Tibial artery (tissue), 4 donors: ENCODE measurements around the gene PTPRN2.
A peak's percentile ranks its signal among the peaks of the same experiment; 100 is the strongest.

Experiments used
- DNase-seq, 2 donors: peaks; one replicate each; pipeline ENCODE4 v3.0.0-alpha.2; 2019
- H3K27ac ChIP-seq, 2 donors: fragments of 200-600 bp; sonication (generic) in 1 of 2; 1 replicate in 1 of 2; 2 replicates in 1 of 2; pipeline ENCODE4 v1.5.1; 2018 to 2019; ENCODE audit warnings: mild to moderate bottlenecking in 1 of 2
- H3K27me3 ChIP-seq, 2 donors: fragments of 200-600 bp; sonication (generic) in 1 of 2; one replicate each; pipeline versions ENCODE4 v1.5.1 to v1.6.0; 2016 to 2019
- H3K36me3 ChIP-seq, 3 donors: fragments of 200-600 bp; sonication (generic) in 2 of 3; one replicate each; pipeline ENCODE4 v1.5.1; 2016 to 2019; ENCODE audit warnings: mild to moderate bottlenecking in 2 of 3
- H3K4me1 ChIP-seq, 4 donors: fragments of 200-600 bp; sonication (generic) in 2 of 4; 1 replicate in 3 of 4; 2 replicates in 1 of 4; pipeline ENCODE4 v1.5.1; 2016 to 2019
- H3K4me3 ChIP-seq, 2 donors: fragments of 200-600 bp; sonication (generic) in 1 of 2; 1 replicate in 1 of 2; 2 replicates in 1 of 2; pipeline ENCODE4 v1.5.1; 2018 to 2019; ENCODE audit warnings: mild to moderate bottlenecking in 2 of 2
- H3K9me3 ChIP-seq, 3 donors: fragments of 200-600 bp; sonication (generic) in 1 of 3; one replicate each; pipeline ENCODE4 v1.5.1; 2016 to 2019
- intact Hi-C: fragments of 100-400 bp; cut with DNase I; formaldehyde crosslinking; loops from one replicate; pipeline ENCODE4 v1.15.0; 2023; ENCODE audit warnings: low total_unique reads
- TF ChIP-seq, protein P1 (sequence below), 2 experiments: fragments of 200-600 bp in 1 of 2; fragments of 450-650 bp in 1 of 2; IDR thresholded peaks; one replicate each; pipeline ENCODE4 v1.5.1; 2017 to 2019; ENCODE audit warnings: antibody characterized with exemption in 2 of 2, mild to moderate bottlenecking in 1 of 2, moderate library complexity in 1 of 2

Gene PTPRN2

GRCh38 chr7:157525491-157525915 is 1062.1 kb downstream of the PTPRN2 start:
- no peak for DNase-seq
- intact Hi-C loops, result no loop called here
- H3K4me1 ChIP-seq, result no peaks in the 10 kb centered on the region
- H3K4me3 ChIP-seq, result no peak overlapping the region
- H3K27ac ChIP-seq, result no peak overlapping the region
- H3K36me3 ChIP-seq, result no peaks in the 10 kb centered on the region
- peaks cover 0 to 10% (median 0%) of the 10 kb centered on the region in 3 donors for H3K9me3 ChIP-seq
- H3K27me3 ChIP-seq, result peaks cover 0 to 20% of the 10 kb centered on the region in 2 donors
- TF ChIP-seq, protein P1, sequence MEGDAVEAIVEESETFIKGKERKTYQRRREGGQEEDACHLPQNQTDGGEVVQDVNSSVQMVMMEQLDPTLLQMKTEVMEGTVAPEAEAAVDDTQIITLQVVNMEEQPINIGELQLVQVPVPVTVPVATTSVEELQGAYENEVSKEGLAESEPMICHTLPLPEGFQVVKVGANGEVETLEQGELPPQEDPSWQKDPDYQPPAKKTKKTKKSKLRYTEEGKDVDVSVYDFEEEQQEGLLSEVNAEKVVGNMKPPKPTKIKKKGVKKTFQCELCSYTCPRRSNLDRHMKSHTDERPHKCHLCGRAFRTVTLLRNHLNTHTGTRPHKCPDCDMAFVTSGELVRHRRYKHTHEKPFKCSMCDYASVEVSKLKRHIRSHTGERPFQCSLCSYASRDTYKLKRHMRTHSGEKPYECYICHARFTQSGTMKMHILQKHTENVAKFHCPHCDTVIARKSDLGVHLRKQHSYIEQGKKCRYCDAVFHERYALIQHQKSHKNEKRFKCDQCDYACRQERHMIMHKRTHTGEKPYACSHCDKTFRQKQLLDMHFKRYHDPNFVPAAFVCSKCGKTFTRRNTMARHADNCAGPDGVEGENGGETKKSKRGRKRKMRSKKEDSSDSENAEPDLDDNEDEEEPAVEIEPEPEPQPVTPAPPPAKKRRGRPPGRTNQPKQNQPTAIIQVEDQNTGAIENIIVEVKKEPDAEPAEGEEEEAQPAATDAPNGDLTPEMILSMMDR (IDR thresholded peaks at IDR 0.05), result no peak

- TF ChIP-seq, protein P1 (IDR thresholded peaks at IDR 0.05), result no peak
- H3K4me1 ChIP-seq, result no peaks in the 10 kb centered on the region
- H3K4me3 ChIP-seq, result no peak overlapping the region
- H3K27ac ChIP-seq, result no peak overlapping the region
- no peak for DNase-seq
- intact Hi-C loops, result no loop called here
- no peaks in the 10 kb centered on the region for H3K36me3 ChIP-seq
- peaks cover 0 to 11% (median 0%) of the 10 kb centered on the region in 3 donors for H3K9me3 ChIP-seq
- peaks cover 0 to 25% of the 10 kb centered on the region in 2 donors for H3K27me3 ChIP-seq
These were observed 1062.9 kb downstream of the PTPRN2 start for GRCh38 chr7:157524731-157525130.

GRCh38 chr7:157523766-157524421 is 1063.7 kb downstream of the PTPRN2 start:
- no peak overlapping the region for H3K27ac ChIP-seq
- intact Hi-C loops, result no loop called here
- no peaks in the 10 kb centered on the region for H3K36me3 ChIP-seq
- H3K4me1 ChIP-seq, result no peaks in the 10 kb centered on the region
- DNase-seq, result peak in 1 of 2 donors; percentile 60
- peaks cover 0 to 5% (median 0%) of the 10 kb centered on the region in 3 donors for H3K9me3 ChIP-seq
- TF ChIP-seq, protein P1 (IDR thresholded peaks at IDR 0.05), result no peak
- H3K4me3 ChIP-seq, result no peak overlapping the region
- peaks cover 0 to 24% of the 10 kb centered on the region in 2 donors for H3K27me3 ChIP-seq

- intact Hi-C loops, result no loop called here
- H3K27ac ChIP-seq, result no peak overlapping the region
- H3K27me3 ChIP-seq, result peaks cover 0 to 23% of the 10 kb centered on the region in 2 donors
- DNase-seq, result peak in 1 of 2 donors; percentile 45
- no peak overlapping the region for H3K4me3 ChIP-seq
- TF ChIP-seq, protein P1 (IDR thresholded peaks at IDR 0.05), result no peak
- H3K36me3 ChIP-seq, result no peaks in the 10 kb centered on the region
- H3K9me3 ChIP-seq, result peaks cover 0 to 5% (median 0%) of the 10 kb centered on the region in 3 donors
- no peaks in the 10 kb centered on the region for H3K4me1 ChIP-seq
These were observed 1064.3 kb downstream of the PTPRN2 start for GRCh38 chr7:157523371-157523765.

GRCh38 chr7:157522954-157523353 is 1064.7 kb downstream of the PTPRN2 start:
- H3K4me1 ChIP-seq, result no peaks in the 10 kb centered on the region
- no peak overlapping the region for H3K27ac ChIP-seq
- no peak overlapping the region for H3K4me3 ChIP-seq
- H3K36me3 ChIP-seq, result no peaks in the 10 kb centered on the region
- peak in 1 of 2 donors; percentile 37 for DNase-seq
- intact Hi-C loops, result no loop called here
- H3K27me3 ChIP-seq, result peaks cover 0 to 23% of the 10 kb centered on the region in 2 donors
- peaks cover 0 to 5% (median 0%) of the 10 kb centered on the region in 3 donors for H3K9me3 ChIP-seq
- TF ChIP-seq, protein P1 (IDR thresholded peaks at IDR 0.05), result no peak
